ENCODE results near the gene PCIF1. TPM values are rescaled to one million over a fixed set of nuclear protein-coding genes. Genes with fewer than 3 reads are reported as not detected.
A peak's percentile ranks its signal among the peaks of the same experiment; 100 is the strongest.
"Not testable (repeated sequence)": the region's sequence is repeated elsewhere in the genome, so short reads cannot be mapped to it uniquely, and the experiment has no call there.

PCIF1 gene
- total RNA-seq, 1 donor from 2014 or later: 42.1 TPM

DNA sequence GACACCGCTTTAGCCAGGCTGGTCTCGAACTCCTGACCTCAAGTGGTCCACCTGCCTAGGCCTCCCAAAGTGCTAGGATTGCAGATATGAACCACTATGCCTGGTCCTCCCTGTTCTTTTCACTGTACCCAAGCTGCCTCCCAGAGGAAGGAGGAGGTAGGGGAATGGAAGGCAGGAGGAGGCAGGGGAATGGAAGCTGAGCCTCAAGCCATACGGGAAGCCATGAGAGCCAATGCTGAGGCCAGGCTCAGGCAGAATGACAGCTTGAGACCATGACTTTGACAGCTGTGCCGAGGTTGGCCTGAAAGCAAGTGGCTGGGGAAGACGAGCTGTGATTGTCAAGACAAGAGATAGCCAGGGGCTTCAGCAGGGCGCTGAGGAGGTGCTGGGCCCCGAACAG is 51.1 kb downstream of the PCIF1 start:
- no peaks in the 10 kb centered on the region for H3K4me1 Mint-ChIP-seq (ENCODE audit: unreplicated experiment)
- H3K27ac Mint-ChIP-seq (ENCODE audit: unreplicated experiment): no peak overlapping the region
- H3K4me3 Mint-ChIP-seq (ENCODE audit: unreplicated experiment): no peak overlapping the region
- H3K27me3 Mint-ChIP-seq (ENCODE audit: unreplicated experiment): peaks cover 30% of the 10 kb centered on the region
- H3K36me3 Mint-ChIP-seq (ENCODE audit: unreplicated experiment): no peaks in the 10 kb centered on the region
- H3K9me3 Mint-ChIP-seq (ENCODE audit: unreplicated experiment): no peaks in the 10 kb centered on the region
- TF ChIP-seq, protein P1, sequence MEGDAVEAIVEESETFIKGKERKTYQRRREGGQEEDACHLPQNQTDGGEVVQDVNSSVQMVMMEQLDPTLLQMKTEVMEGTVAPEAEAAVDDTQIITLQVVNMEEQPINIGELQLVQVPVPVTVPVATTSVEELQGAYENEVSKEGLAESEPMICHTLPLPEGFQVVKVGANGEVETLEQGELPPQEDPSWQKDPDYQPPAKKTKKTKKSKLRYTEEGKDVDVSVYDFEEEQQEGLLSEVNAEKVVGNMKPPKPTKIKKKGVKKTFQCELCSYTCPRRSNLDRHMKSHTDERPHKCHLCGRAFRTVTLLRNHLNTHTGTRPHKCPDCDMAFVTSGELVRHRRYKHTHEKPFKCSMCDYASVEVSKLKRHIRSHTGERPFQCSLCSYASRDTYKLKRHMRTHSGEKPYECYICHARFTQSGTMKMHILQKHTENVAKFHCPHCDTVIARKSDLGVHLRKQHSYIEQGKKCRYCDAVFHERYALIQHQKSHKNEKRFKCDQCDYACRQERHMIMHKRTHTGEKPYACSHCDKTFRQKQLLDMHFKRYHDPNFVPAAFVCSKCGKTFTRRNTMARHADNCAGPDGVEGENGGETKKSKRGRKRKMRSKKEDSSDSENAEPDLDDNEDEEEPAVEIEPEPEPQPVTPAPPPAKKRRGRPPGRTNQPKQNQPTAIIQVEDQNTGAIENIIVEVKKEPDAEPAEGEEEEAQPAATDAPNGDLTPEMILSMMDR (IDR thresholded peaks at IDR 0.05): no peak
- DNase-seq (ENCODE audit: extremely low spot score, unreplicated experiment): no peak

DNA sequence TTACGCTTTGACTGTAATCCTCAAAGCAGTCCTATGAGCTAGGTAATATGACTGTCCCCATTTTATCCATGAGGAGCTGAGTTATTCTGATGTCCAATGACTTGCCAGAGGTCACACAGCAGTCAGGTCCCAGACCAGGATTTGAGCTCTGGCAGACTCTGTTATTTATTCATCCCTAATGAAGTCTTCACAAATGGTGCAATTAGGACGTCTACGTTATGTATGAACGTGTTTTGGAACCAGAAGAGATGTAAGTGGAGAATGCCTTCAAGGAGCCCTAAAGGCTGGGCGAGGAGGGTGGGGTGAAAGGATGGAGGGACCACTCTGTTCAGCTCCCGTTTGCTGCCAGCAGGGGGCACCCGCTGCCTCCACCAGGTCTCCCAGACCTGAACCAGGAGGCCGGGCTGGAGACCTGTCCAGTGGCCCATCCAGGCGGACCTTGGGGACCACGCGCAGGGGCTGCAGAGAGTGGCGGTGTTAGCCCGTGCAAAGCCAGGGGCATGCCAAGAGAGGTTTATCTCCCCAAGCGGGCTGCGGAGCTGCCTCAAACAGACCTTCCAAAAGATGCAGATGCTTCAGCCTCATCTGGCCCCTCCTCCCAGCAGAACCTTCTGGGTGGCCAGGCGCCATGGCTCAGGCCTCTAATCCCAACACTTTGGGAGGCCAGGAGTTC is 52.8 kb downstream of the PCIF1 start:
- Mint-ChIP-seq H3K27me3 (ENCODE audit: unreplicated experiment) (peaks cover 33% of the 10 kb centered on the region), H3K27ac (ENCODE audit: unreplicated experiment) (no peak overlapping the region), H3K4me1 (ENCODE audit: unreplicated experiment) (no peaks in the 10 kb centered on the region), H3K4me3 (ENCODE audit: unreplicated experiment) (no peak overlapping the region), H3K9me3 (ENCODE audit: unreplicated experiment) (no peaks in the 10 kb centered on the region), H3K36me3 (ENCODE audit: unreplicated experiment) (no peaks in the 10 kb centered on the region)
- DNase-seq (ENCODE audit: extremely low spot score, unreplicated experiment): peak; percentile 91
- TF ChIP-seq, protein P1 (IDR thresholded peaks at IDR 0.05): peak; percentile 90

DNA sequence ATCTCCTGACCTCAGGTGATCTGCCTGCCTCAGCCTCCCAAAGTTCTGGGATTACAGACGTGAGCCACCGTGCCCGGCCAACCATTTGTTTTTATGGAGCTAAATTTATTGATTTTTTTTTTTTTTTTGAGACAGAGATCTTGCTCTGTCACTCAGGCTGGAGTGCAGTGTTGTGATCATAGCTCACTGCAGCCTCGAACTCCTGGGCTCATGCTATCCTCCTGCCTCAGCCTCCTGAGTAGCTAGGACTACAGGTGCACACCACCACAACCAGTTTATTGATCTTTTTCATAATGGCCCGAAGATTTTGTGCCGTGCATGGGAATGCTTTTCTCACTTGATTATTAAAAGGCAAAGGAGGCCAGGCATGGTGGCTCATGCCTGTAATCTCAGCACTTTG is 54.3 kb downstream of the PCIF1 start:
- not testable (repeated sequence) for H3K4me3 Mint-ChIP-seq (ENCODE audit: unreplicated experiment); H3K27ac Mint-ChIP-seq (ENCODE audit: unreplicated experiment); H3K9me3 Mint-ChIP-seq (ENCODE audit: unreplicated experiment); H3K4me1 Mint-ChIP-seq (ENCODE audit: unreplicated experiment); DNase-seq (ENCODE audit: extremely low spot score, unreplicated experiment); H3K36me3 Mint-ChIP-seq (ENCODE audit: unreplicated experiment)
- H3K27me3 Mint-ChIP-seq (ENCODE audit: unreplicated experiment): peaks cover 24% of the 10 kb centered on the region

DNA sequence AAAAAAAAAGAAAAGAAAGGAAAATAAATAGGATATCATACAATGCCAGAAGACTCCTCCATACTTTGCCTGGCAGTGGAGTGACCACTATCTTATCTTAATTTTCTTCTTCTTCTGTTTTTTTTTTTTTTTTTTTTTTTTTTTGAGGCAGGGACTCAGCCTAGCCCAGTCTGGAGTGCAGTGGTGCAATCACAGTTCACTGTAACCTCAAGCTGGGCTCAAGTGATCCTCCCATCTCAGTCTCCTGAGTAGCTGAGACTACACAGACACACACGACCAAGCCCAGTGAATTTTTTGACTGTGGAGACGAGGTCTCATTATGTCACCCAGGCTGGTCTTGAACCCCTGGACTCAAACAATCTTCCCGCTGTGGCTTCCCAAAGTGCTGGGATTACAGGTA is 57.1 kb downstream of the PCIF1 start:
- TF ChIP-seq, protein P1 (IDR thresholded peaks at IDR 0.05): no peak
- no peak for DNase-seq (ENCODE audit: extremely low spot score, unreplicated experiment)
- Mint-ChIP-seq H3K36me3 (ENCODE audit: unreplicated experiment) (no peaks in the 10 kb centered on the region), H3K9me3 (ENCODE audit: unreplicated experiment) (no peaks in the 10 kb centered on the region), H3K27ac (ENCODE audit: unreplicated experiment) (no peak overlapping the region), H3K27me3 (ENCODE audit: unreplicated experiment) (peaks cover 19% of the 10 kb centered on the region), H3K4me3 (ENCODE audit: unreplicated experiment) (no peak overlapping the region), H3K4me1 (ENCODE audit: unreplicated experiment) (peaks cover 6% of the 10 kb centered on the region)

DNA sequence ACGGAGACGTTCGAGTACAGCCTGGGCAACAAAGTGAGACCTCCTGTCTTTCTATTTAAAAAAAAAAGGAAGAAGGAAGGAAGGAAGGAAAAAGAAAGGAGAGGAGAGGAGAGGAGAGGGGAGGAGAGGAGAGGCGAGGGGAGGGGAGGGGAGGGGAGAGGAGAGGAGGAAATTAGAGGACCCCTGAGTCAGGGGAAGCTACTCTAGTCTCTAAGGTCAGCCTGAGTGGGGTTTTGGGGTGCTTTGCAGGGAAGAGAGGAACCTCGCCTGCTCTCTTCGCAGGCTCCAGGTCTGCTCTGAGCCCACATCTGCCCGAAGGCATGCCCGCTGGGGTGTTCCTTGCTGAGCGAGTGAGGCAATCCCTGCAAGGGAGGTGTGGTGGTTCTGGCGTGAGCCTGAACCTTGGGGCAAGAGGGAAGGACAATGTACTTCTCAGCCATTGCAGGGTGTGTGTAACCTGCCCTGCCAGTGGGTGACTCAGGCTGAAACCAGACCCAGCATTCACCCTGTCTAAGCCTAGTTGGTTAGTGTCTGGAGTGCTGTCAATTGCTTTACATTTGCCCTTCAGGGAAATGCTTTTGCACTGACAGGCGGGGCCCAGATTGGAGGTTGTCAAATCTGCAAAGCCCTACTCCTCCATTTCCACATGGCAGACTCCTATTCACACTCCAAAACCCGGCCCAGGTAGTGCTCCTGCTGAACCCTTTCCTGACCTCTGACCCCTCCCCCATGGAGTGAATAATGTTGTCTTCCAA is 58.9 kb downstream of the PCIF1 start:
- no peak overlapping the region for H3K4me3 Mint-ChIP-seq (ENCODE audit: unreplicated experiment)
- H3K27ac Mint-ChIP-seq (ENCODE audit: unreplicated experiment): no peak overlapping the region
- no peak for DNase-seq (ENCODE audit: extremely low spot score, unreplicated experiment)
- peaks cover 23% of the 10 kb centered on the region for H3K27me3 Mint-ChIP-seq (ENCODE audit: unreplicated experiment)
- TF ChIP-seq, protein P1 (IDR thresholded peaks at IDR 0.05): no peak
- H3K36me3 Mint-ChIP-seq (ENCODE audit: unreplicated experiment): no peaks in the 10 kb centered on the region
- no peaks in the 10 kb centered on the region for H3K9me3 Mint-ChIP-seq (ENCODE audit: unreplicated experiment)
- H3K4me1 Mint-ChIP-seq (ENCODE audit: unreplicated experiment): peaks cover 6% of the 10 kb centered on the region

Data from osteocyte (in vitro differentiated cells).